GM18951 (cell line): ENCODE measurements around the gene VSNL1.

Experiments used
- POLR2A ChIP-seq: IDR thresholded peaks from 4 replicates; pipeline ENCODE4 v1.6.1; 2011; ENCODE audit warnings: mild to moderate bottlenecking; ENCODE audit not compliant: insufficient read length, insufficient read depth; ENCODE audit errors: extremely low read depth
- in situ Hi-C: fragments of 300-500 bp; cut with MboI; formaldehyde crosslinking; loops from one replicate; pipeline ENCODE4 v1.12.0; 2022; ENCODE audit warnings: low sequenced_read_pairs, mixed read lengths, inconsistent platforms; ENCODE audit not compliant: unreplicated experiment

The VSNL1 gene

GRCh38 chr2:17593841-17594491 is 53.5 kb downstream of the VSNL1 start:
- in situ Hi-C loops: no loop called here
- no peak for TF ChIP-seq POLR2A

- TF ChIP-seq POLR2A: no peak
These were observed 54.3 kb downstream of the VSNL1 start for GRCh38 chr2:17594533-17595401.

DNA sequence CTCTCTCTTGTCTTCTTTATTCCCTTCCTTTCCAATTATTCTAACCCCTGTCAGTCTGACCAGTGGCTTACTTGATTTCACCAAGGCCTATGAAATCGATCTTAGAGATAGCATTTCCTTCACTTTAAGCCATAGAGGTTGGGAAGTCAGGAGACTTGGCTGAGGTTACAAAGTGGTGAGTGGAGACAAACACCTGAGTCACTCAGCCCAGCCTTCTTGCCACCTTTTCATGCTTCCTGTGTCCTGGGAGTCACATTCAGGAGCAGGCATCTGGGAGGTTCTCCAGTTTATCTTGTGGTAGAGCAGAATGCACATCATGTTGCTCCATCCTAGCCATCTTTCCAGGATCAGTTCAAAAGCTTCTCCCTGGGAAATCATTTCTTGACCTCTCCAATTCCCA is 59.1 kb downstream of the VSNL1 start:
- in situ Hi-C loops: no loop called here

More at GRCh38 chr2:17594533-17595401, 54.3 kb downstream of the VSNL1 start:
- in situ Hi-C loops: no loop called here

GRCh38 chr2:17600556-17601204 is 60.2 kb downstream of the VSNL1 start:
- TF ChIP-seq POLR2A: no peak
- in situ Hi-C loops: no loop called here

More for the DNA sequence above, 59.1 kb downstream of the VSNL1 start:
- no peak for TF ChIP-seq POLR2A

- in situ Hi-C loops: no loop called here
- TF ChIP-seq POLR2A: no peak
These were observed 63.6 kb downstream of the VSNL1 start for GRCh38 chr2:17604050-17604449.

GRCh38 chr2:17605696-17606095 is 65.2 kb downstream of the VSNL1 start:
- no peak for TF ChIP-seq POLR2A
- in situ Hi-C loops: no loop called here

DNA sequence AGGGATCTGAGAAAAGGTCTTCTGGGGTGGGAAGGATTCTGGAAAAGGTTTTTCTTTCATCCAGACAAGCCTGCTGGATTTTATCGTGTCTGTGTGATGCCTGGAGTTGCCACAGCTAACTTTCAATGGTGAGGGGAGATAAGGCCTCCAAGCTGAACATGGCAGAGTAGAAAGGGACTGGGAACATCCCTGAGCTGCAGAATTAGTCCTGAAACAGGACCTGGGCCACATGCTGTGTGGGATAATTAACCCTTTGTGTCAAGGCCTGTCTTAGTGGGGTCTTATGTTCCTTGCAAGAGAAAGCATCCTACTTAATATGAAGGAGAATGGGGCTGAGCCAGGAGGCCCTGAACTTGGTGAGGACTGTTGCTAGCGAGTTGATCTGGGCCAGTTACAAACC is 66.4 kb downstream of the VSNL1 start:
- in situ Hi-C loops: no loop called here
- TF ChIP-seq POLR2A: no peak

- TF ChIP-seq POLR2A: no peak
- in situ Hi-C loops: no loop called here
These were observed 66.9 kb downstream of the VSNL1 start for GRCh38 chr2:17607379-17607778.

- no peak for TF ChIP-seq POLR2A
- in situ Hi-C loops: no loop called here
These were observed 67.8 kb downstream of the VSNL1 start for GRCh38 chr2:17608251-17608650.

- in situ Hi-C loops: no loop called here
- TF ChIP-seq POLR2A: no peak
These were observed 70.0 kb downstream of the VSNL1 start for GRCh38 chr2:17610521-17610920.

GRCh38 chr2:17611036-17611435 is 70.5 kb downstream of the VSNL1 start:
- TF ChIP-seq POLR2A: no peak
- in situ Hi-C loops: no loop called here

- in situ Hi-C loops: no loop called here
- no peak for TF ChIP-seq POLR2A
These were observed 73.9 kb downstream of the VSNL1 start for GRCh38 chr2:17614174-17614930.

DNA sequence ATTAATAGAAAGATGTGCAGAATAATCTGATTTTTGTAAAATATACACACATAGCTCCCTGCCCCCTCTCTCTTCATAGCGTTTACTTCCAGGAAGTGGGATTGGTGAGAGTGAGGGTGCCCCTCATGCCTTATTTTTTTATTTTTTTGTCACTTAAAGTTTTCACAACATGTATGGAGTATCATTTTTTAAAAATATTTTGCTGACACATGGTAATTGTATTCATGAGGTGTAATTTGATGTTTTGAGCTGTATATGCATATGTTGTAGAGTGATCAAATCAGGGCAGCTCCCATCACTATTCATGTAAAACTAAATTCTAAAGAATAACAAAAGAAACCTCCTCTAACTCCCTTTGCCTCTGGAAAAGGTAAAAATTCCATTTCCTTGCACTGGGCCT is 74.7 kb downstream of the VSNL1 start:
- TF ChIP-seq POLR2A: no peak
- in situ Hi-C loops: no loop called here
